Amygdala (tissue), 56 donors: ENCODE measurements around the gene SND1.

ENCODE experiments used
- DNase-seq, 56 donors: peaks; one replicate each; lab custom pipeline; 2025; lab: John Stamatoyannopoulos, UW

Gene SND1

GRCh38 chr7:127651556-127652332, at the start of gene SND1:
SND1 (plus strand) TSS chr7:127652194; CDS start chr7:127652374, 180 bp downstream.
- DNase-seq = peak; percentile 57 to 99 (median 98)

DNA sequence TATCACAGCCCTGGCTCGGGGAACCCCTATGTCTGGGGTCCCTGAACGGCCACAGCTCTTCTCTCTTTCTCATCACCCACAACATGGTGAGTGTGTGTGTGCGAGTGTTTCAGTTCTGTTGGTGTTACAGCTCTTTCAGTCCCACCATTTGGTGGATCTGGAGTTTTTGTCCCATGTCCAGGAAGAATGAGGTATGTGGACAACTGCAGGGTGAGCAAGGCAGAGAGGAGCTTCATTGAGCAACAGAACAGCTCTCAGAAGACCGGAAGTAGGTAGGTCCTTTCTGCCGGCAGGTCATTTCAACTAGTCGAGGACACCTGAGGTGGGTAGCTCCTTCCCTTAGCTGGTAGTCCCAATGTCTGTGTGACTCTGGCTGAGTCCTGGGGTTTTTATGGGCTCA, 43.5 kb upstream of the SND1 start:
- no peak for DNase-seq

DNA sequence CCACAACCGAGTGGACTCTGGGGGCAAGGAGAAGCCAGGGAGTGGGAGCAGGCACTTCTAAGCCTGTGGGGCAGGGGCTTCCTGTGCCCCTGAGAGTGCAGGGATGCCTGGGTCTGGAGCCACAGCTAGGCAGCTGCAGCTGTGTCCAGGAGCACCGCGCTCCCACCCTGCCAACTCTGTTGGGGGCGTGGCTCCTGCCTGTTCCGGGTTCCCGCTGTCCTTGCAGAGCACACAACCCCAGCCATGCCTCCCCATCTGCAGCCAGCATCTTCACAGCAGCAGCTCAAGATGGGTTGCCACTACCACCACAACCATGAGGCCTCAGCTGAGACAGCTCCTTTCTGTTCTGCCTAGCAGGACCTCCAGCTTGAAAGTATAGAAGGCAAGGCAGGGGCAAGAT, 42.7 kb upstream of the SND1 start:
- DNase-seq = no peak

- DNase-seq = no peak
These were observed 39.7 kb upstream of the SND1 start for GRCh38 chr7:127612263-127612662.

DNA sequence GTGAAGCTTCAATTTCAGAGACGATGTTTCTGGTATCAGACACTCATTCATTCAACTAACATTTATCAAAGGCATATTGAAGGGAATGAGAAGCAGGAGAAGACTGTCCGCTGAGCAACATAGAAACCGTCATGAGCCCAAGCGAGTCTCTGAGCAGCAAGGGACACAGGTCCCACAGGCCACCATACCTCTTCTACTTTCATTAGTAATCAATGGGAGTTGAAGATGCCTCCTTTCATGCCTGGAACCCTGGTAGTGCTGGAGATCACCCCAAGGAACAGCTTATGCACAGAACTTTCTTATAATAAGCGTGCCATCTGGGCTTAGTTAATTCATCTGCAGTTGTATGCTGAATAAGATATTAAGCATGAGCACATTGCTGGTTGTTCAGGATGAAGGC, 35.3 kb upstream of the SND1 start:
- DNase-seq = no peak

GRCh38 chr7:127618042-127618441, 34.0 kb upstream of the SND1 start, which contains the start of gene PAX4:
PAX4 (minus strand) TSS chr7:127618142; CDS start chr7:127615928, 2,214 bp downstream.
- DNase-seq = no peak

DNA sequence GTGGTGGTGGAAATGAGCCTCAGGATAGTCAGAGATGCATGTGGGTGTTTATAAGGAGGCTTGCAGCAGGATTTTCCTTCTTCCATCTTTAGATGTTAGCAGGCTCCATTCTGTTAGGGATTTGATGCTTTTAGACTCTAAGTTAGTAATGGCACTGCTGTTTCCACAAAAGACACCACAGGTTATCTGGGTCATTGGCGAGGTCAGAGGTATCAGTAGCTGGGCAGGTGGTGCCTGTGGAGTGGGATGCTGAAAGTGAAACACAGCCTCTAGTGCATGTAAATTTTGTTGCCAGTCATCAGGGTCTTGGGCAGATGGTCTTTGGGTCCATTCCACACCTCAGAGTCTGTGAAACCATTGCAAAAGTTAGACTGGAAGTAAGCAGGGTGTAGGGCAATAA, 33.2 kb upstream of the SND1 start:
- no peak for DNase-seq

DNA sequence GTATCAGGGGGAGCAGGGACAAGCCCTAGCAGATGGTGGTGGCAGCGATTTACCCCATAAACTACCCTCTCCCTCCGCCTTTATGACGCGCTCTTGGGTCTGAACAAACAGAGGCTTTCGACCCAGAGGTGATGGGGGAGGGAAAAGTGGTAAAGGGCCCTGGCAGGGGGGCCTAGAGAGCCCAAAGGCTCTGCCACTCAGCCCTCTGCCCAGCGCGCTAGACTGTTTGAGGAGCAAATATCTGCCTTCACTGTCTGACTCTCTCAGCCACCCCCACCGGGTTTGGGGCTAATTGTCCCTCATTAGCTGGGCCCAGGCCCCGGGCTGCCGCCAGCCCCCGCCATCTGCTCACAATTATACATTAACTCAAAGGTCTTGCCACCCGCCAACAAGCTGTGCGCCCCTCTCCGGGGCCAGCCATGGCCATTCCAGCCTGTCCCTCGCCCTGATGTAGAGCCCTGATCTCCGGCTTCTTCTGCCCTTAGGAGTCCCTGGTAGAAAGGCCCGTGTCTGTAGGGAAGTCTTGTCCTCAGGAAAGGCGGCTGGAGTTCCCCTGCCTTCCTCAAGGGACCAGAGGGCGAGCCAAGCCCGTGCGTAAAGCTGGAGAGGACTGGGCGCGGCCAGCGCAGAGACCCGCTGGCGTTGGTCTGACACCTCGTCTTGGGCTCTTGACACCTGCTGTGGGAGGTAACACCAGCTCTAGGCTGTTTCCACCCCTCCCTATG, 32.2 kb upstream of the SND1 start:
- no peak for DNase-seq

- no peak for DNase-seq
These were observed 31.4 kb upstream of the SND1 start for GRCh38 chr7:127620406-127621233.

DNA sequence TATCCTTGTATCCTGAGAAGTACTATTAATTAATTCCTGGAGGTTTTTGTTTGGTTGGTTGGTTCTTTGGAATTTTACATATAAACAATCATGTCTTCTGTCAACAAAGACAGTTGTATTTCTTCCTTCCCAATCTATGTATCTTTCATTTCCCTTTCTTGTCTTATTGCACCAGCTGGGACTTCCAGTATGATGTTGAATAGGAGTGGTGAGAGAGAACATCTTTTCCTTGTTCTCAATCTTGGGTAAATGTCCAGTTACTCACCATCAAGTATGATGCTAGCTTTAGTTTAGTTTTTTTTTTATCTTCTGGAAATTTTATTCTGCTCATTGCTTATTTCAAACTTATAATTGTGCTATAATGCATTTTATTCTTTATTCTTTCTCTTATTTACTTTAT, 26.7 kb upstream of the SND1 start:
- no peak for DNase-seq

DNA sequence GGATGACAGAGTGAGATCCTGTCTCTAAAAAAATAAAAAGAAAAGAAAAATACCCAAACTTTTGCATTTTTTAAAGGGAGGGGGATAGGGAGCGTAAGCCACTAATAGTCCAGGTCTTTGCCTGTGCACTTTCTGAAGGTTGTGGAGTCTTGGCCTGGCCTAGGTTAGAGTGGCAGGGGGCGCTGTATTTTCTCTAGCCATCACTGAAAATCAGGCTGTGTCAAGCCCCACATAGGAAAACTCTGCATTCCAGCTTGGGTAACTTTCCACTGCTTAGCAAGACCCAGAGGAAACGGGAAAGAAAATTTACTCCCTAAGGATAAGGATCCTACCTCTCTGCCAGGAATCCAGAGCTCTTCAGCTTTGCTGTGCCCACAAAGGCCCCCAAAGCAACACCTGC, 23.5 kb upstream of the SND1 start:
- DNase-seq = no peak

- no peak for DNase-seq
These were observed 22.6 kb upstream of the SND1 start for GRCh38 chr7:127629268-127629854.

- DNase-seq = no peak
These were observed 19.6 kb upstream of the SND1 start for GRCh38 chr7:127632276-127632910.

DNA sequence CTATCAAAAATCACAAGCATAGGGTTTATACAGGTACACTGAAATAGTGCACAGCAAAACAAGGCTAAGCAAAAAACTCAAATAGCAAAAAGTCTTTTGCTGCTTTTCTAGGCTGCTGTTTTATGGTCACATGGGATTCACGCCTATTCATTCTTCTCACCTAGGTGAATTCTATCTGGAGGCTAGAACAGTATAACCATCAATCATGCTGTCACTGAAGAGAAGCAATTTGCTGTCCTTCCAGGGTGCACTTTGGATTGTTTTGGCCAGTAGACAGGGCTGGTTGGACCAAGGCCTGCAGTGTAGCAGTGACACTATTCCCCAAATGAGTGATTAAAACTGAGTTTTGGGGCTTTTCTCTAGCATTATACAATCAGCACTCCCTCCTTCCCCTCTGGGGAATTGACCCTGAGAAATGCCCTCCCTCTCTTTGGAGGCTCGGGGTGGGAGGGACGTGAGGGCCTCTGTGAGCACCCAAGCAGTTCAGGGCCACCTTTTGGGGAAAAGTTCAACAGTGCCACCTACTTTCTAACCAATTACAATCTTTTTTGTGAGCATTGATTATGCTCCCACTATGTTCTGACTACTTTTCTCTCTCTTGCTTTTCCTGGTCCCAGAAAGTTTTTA, 16.2 kb upstream of the SND1 start:
- no peak for DNase-seq

GRCh38 chr7:127638197-127638596, 13.8 kb upstream of the SND1 start:
- no peak for DNase-seq

DNA sequence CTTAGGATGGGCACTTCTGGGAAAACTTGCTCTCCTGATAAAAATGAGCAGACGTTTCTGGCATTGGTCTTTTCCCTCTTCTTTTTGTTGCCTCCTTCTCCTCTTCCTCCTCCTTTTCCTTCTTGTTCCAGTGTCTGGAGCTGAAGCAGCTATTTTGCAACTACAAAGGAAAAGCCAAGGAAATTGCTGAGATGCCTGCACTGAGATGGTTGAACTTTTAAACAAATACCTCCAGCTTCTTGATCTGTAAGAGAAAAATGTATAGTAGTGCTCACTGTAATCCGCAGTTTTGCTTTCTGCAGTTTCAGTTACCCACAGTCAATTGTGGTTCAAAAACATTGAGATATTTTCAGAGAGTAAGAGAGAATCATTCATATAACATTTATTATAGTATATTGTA, 7.5 kb upstream of the SND1 start:
- no peak for DNase-seq

- DNase-seq = no peak
These were observed 4.4 kb upstream of the SND1 start for GRCh38 chr7:127647636-127648035.

GRCh38 chr7:127648986-127649385, 3.0 kb upstream of the SND1 start:
- no peak for DNase-seq

- DNase-seq = peak in 5 of 56 donors; percentile 25 to 57 (median 48)
These were observed 993 bp upstream of the SND1 start for GRCh38 chr7:127650847-127651555.
